Ovary (tissue), 7 donors: Measurements from ENCODE around the gene MSL3B.

Experiments used
- DNase-seq, 5 donors: peaks; one replicate each; pipeline ENCODE4 v3.0.0-alpha.2; 2019 to 2020
- H3K27ac ChIP-seq, 2 donors: fragments of 200-600 bp; one replicate each; pipeline versions ENCODE4 v1.5.1 to v1.8.0; 2019 to 2022
- H3K27me3 ChIP-seq: fragments of 200-600 bp; one replicate; pipeline ENCODE4 v1.8.0; 2022
- H3K36me3 ChIP-seq: fragments of 200-600 bp; sonication (generic); one replicate; pipeline ENCODE4 v1.5.1; 2019
- H3K4me1 ChIP-seq: one replicate; pipeline ENCODE4 v1.8.1; 2013; ENCODE audit warnings: mild to moderate bottlenecking, moderate library complexity; ENCODE audit not compliant: insufficient read depth
- H3K4me3 ChIP-seq: fragments of 200-600 bp; sonication (generic); one replicate; pipeline ENCODE4 v1.5.1; 2017
- H3K9me3 ChIP-seq, 2 donors: fragments of 200-600 bp in 1 of 2; sonication (generic) in 1 of 2; one replicate each; pipeline versions ENCODE4 v1.5.1 to v1.8.1; 2013 to 2019; ENCODE audit warnings: mild to moderate bottlenecking in 1 of 2, moderate library complexity in 1 of 2
- CTCF ChIP-seq, 3 donors: fragments of 450-650 bp in 2 of 3; fragments of 200-600 bp in 1 of 3; IDR thresholded peaks; one replicate each; pipeline versions ENCODE4 v1.5.1 to v1.8.0; 2016 to 2022; ENCODE audit warnings: antibody characterized with exemption in 3 of 3, mild to moderate bottlenecking in 1 of 3
- EP300 ChIP-seq: sonication (generic); formaldehyde crosslinking; IDR thresholded peaks from one replicate; pipeline ENCODE4 v1.6.1; 2017; ENCODE audit warnings: antibody characterized with exemption
- POLR2A ChIP-seq: fragments of 450-650 bp; IDR thresholded peaks from one replicate; pipeline ENCODE4 v1.6.1; 2017; ENCODE audit warnings: antibody characterized with exemption, mild to moderate bottlenecking, moderate library complexity
- WGBS, 3 donors: extraction: QIAGEN DNeasy Blood & Tissue Kit in 1 of 3; methylation state at CpG; one replicate each; pipeline versions ENCODE4 v1.1.5 to v1.1.7; 2013 to 2017; 5-methylcytosine and 5-hydroxymethylcytosine counted together
- intact Hi-C, 4 donors: fragments of 100-400 bp; cut with DNase I; formaldehyde crosslinking; loops; one replicate each; pipeline versions ENCODE4 v1.11.0 to v1.15.1; 2022 to 2023
- donor health status: DM: no; HTN: no; CAD: no; lungs with moderate emphysema.
- donor health status: DM: no; HTN: no; CAD: no.
- donor health status: Bipolar disorder and iron deficiency.
- donor health status: DM: no; HTN: no; CAD: no.
- donor health status: DM: yes; HTN: yes; CAD: no.

MSL3B gene

GRCh38 chr2:233856184-233856583 lies 12.0 kb downstream of the MSL3B start:
- H3K27ac ChIP-seq, result no peak overlapping the region
- H3K36me3 ChIP-seq, result no peaks in the 10 kb centered on the region
- H3K4me3 ChIP-seq, result no peak overlapping the region
- DNase-seq, result no peak
- H3K27me3 ChIP-seq, result no peaks in the 10 kb centered on the region
- TF ChIP-seq EP300 (no peak), CTCF (IDR thresholded peaks at IDR 0.05) (no peak), POLR2A (no peak)
- H3K9me3 ChIP-seq, result no peaks in the 10 kb centered on the region
- peaks cover 6% of the 10 kb centered on the region for H3K4me1 ChIP-seq
- WGBS, 3 donors, result 91 to 94% (median 93%) methylated on average over 5 of the region's 5 CpGs
- intact Hi-C loops, result no loop called here

GRCh38 chr2:233855345-233855744 lies 12.8 kb downstream of the MSL3B start:
- no peaks in the 10 kb centered on the region for H3K27me3 ChIP-seq
- H3K36me3 ChIP-seq, result no peaks in the 10 kb centered on the region
- no peak for DNase-seq
- no peak overlapping the region for H3K27ac ChIP-seq
- intact Hi-C loops, result no loop called here
- no peak overlapping the region for H3K4me3 ChIP-seq
- 77 to 83% (median 82%) methylated on average over 5 of the region's 5 CpGs for WGBS, 3 donors
- TF ChIP-seq CTCF (IDR thresholded peaks at IDR 0.05) (no peak), POLR2A (no peak), EP300 (no peak)
- no peaks in the 10 kb centered on the region for H3K9me3 ChIP-seq
- H3K4me1 ChIP-seq, result peaks cover 6% of the 10 kb centered on the region

GRCh38 chr2:233854241-233854981 lies 13.8 kb downstream of the MSL3B start, which contains the start of gene HJURP:
Gene HJURP, minus strand, starts transcription at chr2:233854535. Its CDS starts 35 bp downstream, at chr2:233854500.
- intact Hi-C loops, result no loop called here
- H3K27ac ChIP-seq, result no peak within 1 kb of the TSS
- no peak for TF ChIP-seq CTCF (IDR thresholded peaks at IDR 0.05)
- no peak for TF ChIP-seq POLR2A
- no peak for TF ChIP-seq EP300
- peak within 1 kb of the TSS; percentile 61 for H3K4me3 ChIP-seq
- DNase-seq, result peak; percentile 84 to 93 (median 90)
- H3K9me3 ChIP-seq, result no peaks in the 10 kb centered on the region
- no peaks in the 10 kb centered on the region for H3K36me3 ChIP-seq
- peaks cover 6% of the 10 kb centered on the region for H3K4me1 ChIP-seq
- 0 to 1% (median 1%) methylated on average over 56 to 60 of the region's 60 CpGs for WGBS, 3 donors
- no peaks in the 10 kb centered on the region for H3K27me3 ChIP-seq

GRCh38 chr2:233853883-233854240 lies 14.3 kb downstream of the MSL3B start:
- Histone ChIP-seq H3K27me3 (no peaks in the 10 kb centered on the region), H3K27ac (no peak overlapping the region), H3K36me3 (no peaks in the 10 kb centered on the region), H3K9me3 (no peaks in the 10 kb centered on the region), H3K4me3 (peak overlapping the region; percentile 61), H3K4me1 (peaks cover 6% of the 10 kb centered on the region)
- TF ChIP-seq CTCF (IDR thresholded peaks at IDR 0.05), result no peak
- TF ChIP-seq POLR2A, result no peak
- no peak for TF ChIP-seq EP300
- no peak for DNase-seq
- intact Hi-C loops, result no loop called here
- 0 to 2% (median 1%) methylated on average over 25 of the region's 25 CpGs for WGBS, 3 donors
